Neural cell (in vitro differentiated cells): ENCODE results near the gene WDR37. TPM values are rescaled to one million over a fixed set of nuclear protein-coding genes. Genes with fewer than 3 reads are reported as not detected.

Source experiments
- H2AFZ ChIP-seq: fragments of 200-600, 300-800 bp; sonication (generic), shearing (Covaris generic); 2 replicates; pipeline ENCODE4 v1.6.0; 2014; ENCODE audit warnings: low read depth, mild to moderate bottlenecking, antibody characterized with exemption, low read length, moderate library complexity
- H3F3A ChIP-seq: fragments of 200-600 bp; shearing (Covaris generic); 2 replicates; pipeline ENCODE4 v1.6.1; 2016; ENCODE audit warnings: mild to moderate bottlenecking, moderate library complexity, mixed read lengths, antibody characterized with exemption, low read length; ENCODE audit not compliant: insufficient read depth, poor library complexity, severe bottlenecking
- H3K27ac ChIP-seq: fragments of 200-600, 300-800 bp; sonication (generic), shearing (Covaris generic); 2 replicates; pipeline ENCODE4 v1.5.1; 2014; ENCODE audit warnings: mild to moderate bottlenecking, low read length, moderate library complexity
- H3K27me3 ChIP-seq: fragments of 300-800, 200-600 bp; sonication (generic), shearing (Covaris generic); 2 replicates; pipeline ENCODE4 v1.6.0; 2014; ENCODE audit warnings: mild to moderate bottlenecking, low read depth, low read length, moderate library complexity; ENCODE audit not compliant: insufficient read depth
- H3K36me3 ChIP-seq: fragments of 300-800, 200-600 bp; sonication (generic), shearing (Covaris generic); 2 replicates; pipeline ENCODE4 v1.5.1; 2014; ENCODE audit warnings: mild to moderate bottlenecking, antibody characterized with exemption, low read length, moderate library complexity; ENCODE audit not compliant: insufficient read depth
- H3K4me2 ChIP-seq: fragments of 300-800, 200-600 bp; sonication (generic), shearing (Covaris generic); 2 replicates; pipeline ENCODE4 v1.6.0; 2014; ENCODE audit warnings: mild to moderate bottlenecking, low read length
- H3K4me3 ChIP-seq: fragments of 300-800, 200-600 bp; sonication (generic), shearing (Covaris generic); 2 replicates; pipeline ENCODE4 v1.5.1; 2014; ENCODE audit warnings: mild to moderate bottlenecking, low read length, moderate library complexity
- H3K79me2 ChIP-seq: fragments of 200-600 bp; shearing (Covaris generic); replicated peaks from 2 replicates; pipeline ENCODE4 v1.6.0; 2014; ENCODE audit warnings: mild to moderate bottlenecking, low read length, moderate library complexity; ENCODE audit not compliant: insufficient read depth
- H3K9ac ChIP-seq: fragments of 300-800, 200-600 bp; sonication (generic), shearing (Covaris generic); 2 replicates; pipeline ENCODE4 v1.6.1; 2016; ENCODE audit warnings: mild to moderate bottlenecking, low read length, mixed read lengths
- H3K9me2 ChIP-seq: fragments of 200-600 bp; shearing (Covaris generic); 2 replicates; pipeline ENCODE4 v1.6.1; 2016; ENCODE audit warnings: mild to moderate bottlenecking, low read length, mixed read lengths; ENCODE audit not compliant: insufficient read depth
- H3K9me3 ChIP-seq: fragments of 200-600, 300-800 bp; sonication (generic), shearing (Covaris generic); 2 replicates; pipeline ENCODE4 v1.6.1; 2016; ENCODE audit warnings: mild to moderate bottlenecking, mixed run types, low read length, moderate library complexity, mixed read lengths
- H4K20me1 ChIP-seq: fragments of 200-600 bp; shearing (Covaris generic); 2 replicates; pipeline ENCODE4 v1.6.1; 2016; ENCODE audit warnings: mild to moderate bottlenecking, mixed run types; ENCODE audit not compliant: insufficient read depth
- CTCF ChIP-seq: fragments of 450-650 bp; IDR thresholded peaks from 2 replicates; pipeline ENCODE4 v1.5.1; 2014; ENCODE audit warnings: antibody characterized with exemption, mild to moderate bottlenecking, moderate library complexity; ENCODE audit not compliant: poor library complexity, severe bottlenecking
- EP300 ChIP-seq: fragments of 450-650 bp; conservative IDR thresholded peaks from 2 replicates; pipeline ENCODE4 v1.6.1; 2014; ENCODE audit warnings: antibody characterized with exemption, mild to moderate bottlenecking, moderate library complexity; ENCODE audit not compliant: poor library complexity, severe bottlenecking
- EZH2 ChIP-seq: fragments of 200-600, 300-800 bp; shearing (Covaris generic), sonication (generic); IDR thresholded peaks from 2 replicates; pipeline ENCODE4 v1.6.1; 2014; ENCODE audit warnings: antibody characterized with exemption, low read length, borderline replicate concordance, mild to moderate bottlenecking; ENCODE audit not compliant: insufficient read depth, poor library complexity, severe bottlenecking
- MXI1 ChIP-seq: fragments of 450-650 bp; conservative IDR thresholded peaks from 2 replicates; pipeline ENCODE4 v1.6.1; 2014; ENCODE audit warnings: antibody characterized with exemption, mild to moderate bottlenecking; ENCODE audit not compliant: poor library complexity, severe bottlenecking
- POLR2AphosphoS5 ChIP-seq: IDR thresholded peaks from 2 replicates; pipeline ENCODE4 v1.6.1; 2012
- RAD21 ChIP-seq: fragments of 450-650 bp; conservative IDR thresholded peaks from 2 replicates; pipeline ENCODE4 v1.6.1; 2014; ENCODE audit warnings: antibody characterized with exemption, mild to moderate bottlenecking, moderate library complexity
- REST ChIP-seq: IDR thresholded peaks from 2 replicates; pipeline ENCODE4 v1.6.1; 2012; ENCODE audit warnings: borderline replicate concordance
- SMC3 ChIP-seq: fragments of 450-650 bp; conservative IDR thresholded peaks from 2 replicates; pipeline ENCODE4 v1.6.1; 2014; ENCODE audit warnings: antibody characterized with exemption, mild to moderate bottlenecking, moderate library complexity; ENCODE audit not compliant: poor library complexity
- TAF1 ChIP-seq: IDR thresholded peaks from 2 replicates; pipeline ENCODE4 v1.6.1; 2012; ENCODE audit warnings: low read depth
- polyA plus RNA-seq: library from polyadenylated mRNA; depleted of rRNA; stranded (reverse); fragments of >200 nt; gene quantifications from 2 replicates; pipeline ENCODE4 v1.2.3, GENCODE V29; 2014

The WDR37 gene
- polyA plus RNA-seq, 1 donor from 2014 or later: 32.3 TPM

- Histone ChIP-seq H3K27ac (no peak overlapping the region), H3K9ac (no peak overlapping the region), H3K36me3 (no peaks in the 10 kb centered on the region), H3K79me2 (no peaks in the 10 kb centered on the region), H3F3A (no peaks in the 10 kb centered on the region), H3K4me2 (no peak overlapping the region), H4K20me1 (no peaks in the 10 kb centered on the region), H3K9me3 (no peaks in the 10 kb centered on the region), H3K27me3 (no peaks in the 10 kb centered on the region), H3K4me3 (no peak overlapping the region), H3K9me2 (no peaks in the 10 kb centered on the region), H2AFZ (no peak overlapping the region)
- TF ChIP-seq EP300 (no peak), MXI1 (no peak), REST (no peak), CTCF (no peak), POLR2AphosphoS5 (no peak)
Measured at GRCh38 chr10:1156616-1156886, 100.4 kb downstream of the WDR37 start.

GRCh38 chr10:1156921-1157614 is 100.9 kb downstream of the WDR37 start:
- Histone ChIP-seq H3K9me3 (no peaks in the 10 kb centered on the region), H3K4me3 (no peak overlapping the region)

More at GRCh38 chr10:1156921-1157614, 100.9 kb downstream of the WDR37 start:
- no peaks in the 10 kb centered on the region for H3K9me2 ChIP-seq
- TF ChIP-seq EP300: no peak
- no peak for TF ChIP-seq CTCF
- TF ChIP-seq RAD21: no peak
- TF ChIP-seq REST: no peak
- TF ChIP-seq MXI1: no peak
- no peak for TF ChIP-seq EZH2
- no peak for TF ChIP-seq SMC3
- TF ChIP-seq POLR2AphosphoS5: no peak
- TF ChIP-seq TAF1: no peak
- H3K9ac ChIP-seq: no peak overlapping the region
- no peaks in the 10 kb centered on the region for H3F3A ChIP-seq
- no peak overlapping the region for H3K27ac ChIP-seq
- H3K79me2 ChIP-seq: no peaks in the 10 kb centered on the region
- H2AFZ ChIP-seq: no peak overlapping the region
- H3K36me3 ChIP-seq: no peaks in the 10 kb centered on the region
- H4K20me1 ChIP-seq: no peaks in the 10 kb centered on the region
- H3K4me2 ChIP-seq: no peak overlapping the region
- no peaks in the 10 kb centered on the region for H3K27me3 ChIP-seq
